8988T (cell line): ENCODE results near the gene DYNLT4.
"Not testable (repeated sequence)": the region's sequence is repeated elsewhere in the genome, so short reads cannot be mapped to it uniquely, and the experiment has no call there.

ENCODE experiments used
- DNase-seq: peaks from one replicate; pipeline ENCODE4 v3.0.0; 2011

The DYNLT4 gene, protein sequence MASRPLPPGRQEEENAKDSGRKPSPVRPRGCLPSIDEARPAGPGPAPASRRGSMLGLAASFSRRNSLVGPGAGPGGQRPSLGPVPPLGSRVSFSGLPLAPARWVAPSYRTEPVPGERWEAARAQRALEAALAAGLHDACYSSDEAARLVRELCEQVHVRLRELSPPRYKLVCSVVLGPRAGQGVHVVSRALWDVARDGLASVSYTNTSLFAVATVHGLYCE

DNA sequence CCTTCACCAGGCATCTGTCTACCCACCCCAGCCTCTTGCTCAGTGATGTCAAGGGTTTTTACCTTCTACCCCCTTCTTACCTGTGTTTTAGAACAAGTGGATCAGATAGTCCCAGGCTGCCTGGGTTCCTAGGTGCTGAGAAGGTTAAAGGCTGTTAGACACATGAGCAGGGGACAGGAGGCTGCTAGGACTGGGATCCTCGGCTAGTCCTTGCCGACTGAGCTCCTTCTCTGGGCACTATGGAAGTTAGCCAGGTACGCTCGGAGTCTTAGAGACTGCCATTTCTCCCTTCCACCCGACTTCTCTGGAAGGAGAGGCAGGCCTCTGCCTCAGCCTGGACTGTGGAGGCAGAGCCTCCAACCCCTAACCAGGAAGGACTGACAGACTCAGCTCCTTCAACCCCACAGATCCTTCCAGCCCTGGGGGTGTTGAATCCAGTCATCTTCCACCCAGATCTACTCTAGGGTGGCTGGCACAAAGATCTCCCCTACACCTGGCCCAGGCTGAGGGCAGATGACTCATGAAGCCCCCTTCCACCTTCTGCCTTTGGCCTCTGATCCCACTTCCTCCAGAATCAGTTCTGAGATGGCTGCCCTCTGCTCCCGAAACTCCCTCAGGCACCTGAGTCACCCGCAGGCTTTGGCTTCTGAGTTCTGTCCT lies at the start of gene DYNLT4:
DYNLT4 (minus strand) TSS at position 648 of the 660 bp plus-strand sequence. CDS start 683 bp downstream, outside the sequence.
- no peak for DNase-seq

DNA sequence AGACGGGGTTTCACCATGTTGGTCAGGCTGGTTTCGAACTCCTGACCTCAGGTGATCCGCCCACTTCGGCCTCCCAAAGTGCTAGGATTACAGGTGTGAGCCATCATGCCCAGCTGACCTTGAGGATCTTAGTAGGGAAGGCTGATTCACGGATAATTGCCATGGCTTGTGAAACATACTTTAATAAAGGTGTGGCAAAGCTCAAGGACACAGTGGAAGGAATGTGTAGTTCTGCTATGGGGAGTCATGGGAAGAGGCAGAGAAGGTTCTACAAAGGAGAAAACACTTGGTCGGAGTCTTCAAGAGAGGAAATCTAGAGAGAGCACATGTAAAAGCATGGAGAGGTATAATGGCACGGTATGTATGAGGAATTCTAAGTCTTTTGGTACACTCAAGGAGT lies 48.6 kb upstream of the DYNLT4 start:
- DNase-seq: no peak

DNA sequence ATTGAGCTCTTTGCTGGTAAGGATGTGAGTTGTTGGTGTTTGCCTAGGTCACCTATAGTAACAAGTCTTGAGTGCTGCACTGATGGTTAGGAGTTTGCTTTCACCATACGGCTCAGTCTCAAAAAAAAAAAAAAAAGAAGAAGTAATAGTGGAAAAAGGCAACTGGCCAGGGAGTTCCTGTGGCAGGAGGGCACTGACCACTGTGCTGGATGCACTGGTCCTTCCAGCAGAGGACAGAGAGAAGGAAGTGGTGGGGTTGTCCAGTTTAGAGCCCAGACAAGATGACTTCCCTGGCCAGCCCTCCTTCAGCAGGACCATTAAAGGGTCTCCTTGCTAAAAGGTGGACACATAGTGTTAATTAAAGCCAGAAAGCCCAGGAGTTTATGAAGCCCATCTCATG lies 47.8 kb upstream of the DYNLT4 start:
- no peak for DNase-seq

DNA sequence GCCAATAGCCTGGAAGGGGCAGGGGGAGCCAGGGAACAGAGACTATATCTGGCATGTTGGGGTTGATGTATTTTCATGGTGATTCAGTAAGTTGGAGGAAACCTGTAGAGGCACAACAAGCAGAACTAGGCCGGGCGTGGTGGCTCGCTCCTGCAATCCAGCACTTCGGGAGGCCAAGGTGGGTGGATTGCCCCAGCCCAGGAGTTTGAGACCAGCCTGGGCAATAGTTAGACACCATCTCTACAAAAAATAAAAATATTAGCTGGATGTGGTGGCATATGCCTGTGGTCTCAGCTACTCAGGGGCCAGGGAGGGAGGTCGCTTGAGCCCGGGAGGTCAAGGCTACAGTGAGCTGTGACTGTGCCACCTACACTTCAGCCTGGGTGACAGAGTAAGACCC lies 46.0 kb upstream of the DYNLT4 start:
- no peak for DNase-seq

DNA sequence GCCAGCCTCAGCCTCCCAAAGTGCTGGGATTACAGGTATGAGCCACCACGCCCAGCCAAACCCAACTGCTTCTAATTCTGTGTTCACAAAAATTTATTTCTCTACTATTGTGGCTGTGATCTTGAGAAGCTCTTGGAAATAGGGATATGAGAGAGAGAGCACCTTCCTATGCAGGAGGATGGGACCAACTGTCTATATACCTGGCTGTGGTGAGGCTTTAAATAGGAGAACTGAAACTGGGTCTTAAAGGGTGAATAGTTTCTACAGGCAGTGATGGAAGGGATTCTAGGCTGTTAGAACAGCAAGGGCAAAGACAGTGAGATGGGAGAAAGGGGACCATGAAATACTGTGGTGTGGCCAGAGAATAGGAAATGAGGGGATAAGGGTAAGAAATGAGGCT lies 44.2 kb upstream of the DYNLT4 start:
- no peak for DNase-seq

DNA sequence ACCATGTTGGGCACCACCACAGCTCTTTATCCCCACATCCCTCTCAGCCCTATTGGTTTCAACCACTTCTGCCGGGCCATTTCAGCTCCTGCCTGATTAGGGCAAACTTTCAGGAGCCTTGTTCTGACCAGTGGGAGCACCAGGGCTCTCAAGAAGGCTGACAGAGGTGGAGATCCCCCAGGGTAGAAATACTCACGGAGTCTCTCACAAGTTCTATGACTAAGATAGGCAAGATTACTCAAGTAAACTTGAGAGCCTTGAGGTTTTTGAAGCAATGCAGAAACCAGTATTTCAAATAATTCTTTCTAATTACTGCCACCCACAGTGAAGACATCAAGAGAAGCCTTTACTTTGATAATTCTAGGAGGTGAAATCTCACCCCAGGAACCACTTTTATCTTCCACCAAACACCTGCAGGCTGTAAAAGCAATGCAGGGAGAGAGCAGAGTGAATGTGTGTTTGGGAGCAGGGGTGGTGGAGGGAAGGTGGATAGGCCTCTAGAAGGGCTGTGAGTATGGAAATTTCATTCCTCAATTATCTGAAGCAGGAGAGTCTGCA lies 42.5 kb upstream of the DYNLT4 start:
- DNase-seq: no peak

DNA sequence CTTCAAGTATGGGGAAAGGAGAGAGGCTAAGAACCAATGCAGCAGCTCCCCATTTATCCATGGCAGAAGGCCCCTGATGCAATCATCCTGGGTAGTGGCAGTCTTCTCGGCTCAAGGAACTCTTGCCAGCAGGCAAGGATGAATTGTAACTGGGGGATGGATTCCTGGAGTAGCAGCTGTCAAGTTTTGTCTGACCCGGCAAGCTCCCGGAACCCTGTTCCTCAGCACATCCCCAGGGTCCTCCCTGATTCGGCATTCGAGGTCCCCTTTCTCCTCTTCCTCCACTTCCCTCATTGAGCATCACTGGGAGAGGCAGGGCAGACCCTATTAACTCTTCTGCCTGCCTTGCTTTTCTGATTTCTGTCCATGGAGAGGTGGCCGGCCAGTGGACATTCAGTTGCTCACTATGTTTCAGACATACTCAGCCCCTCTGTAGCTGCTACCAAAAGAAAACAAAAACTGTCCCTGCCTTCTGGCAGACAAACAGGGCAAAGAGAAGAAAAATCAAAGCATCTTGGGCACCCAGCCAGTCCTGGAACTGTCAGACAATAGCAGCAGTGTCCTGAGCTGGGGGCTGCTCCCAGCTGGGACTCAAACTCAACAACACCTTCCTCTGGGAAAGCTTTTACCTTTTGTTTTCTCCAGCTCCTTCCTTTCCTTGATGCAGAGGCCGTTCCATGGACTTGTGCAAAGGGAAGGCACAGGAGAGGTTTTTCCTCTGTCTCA lies 41.5 kb upstream of the DYNLT4 start:
- no peak for DNase-seq

DNA sequence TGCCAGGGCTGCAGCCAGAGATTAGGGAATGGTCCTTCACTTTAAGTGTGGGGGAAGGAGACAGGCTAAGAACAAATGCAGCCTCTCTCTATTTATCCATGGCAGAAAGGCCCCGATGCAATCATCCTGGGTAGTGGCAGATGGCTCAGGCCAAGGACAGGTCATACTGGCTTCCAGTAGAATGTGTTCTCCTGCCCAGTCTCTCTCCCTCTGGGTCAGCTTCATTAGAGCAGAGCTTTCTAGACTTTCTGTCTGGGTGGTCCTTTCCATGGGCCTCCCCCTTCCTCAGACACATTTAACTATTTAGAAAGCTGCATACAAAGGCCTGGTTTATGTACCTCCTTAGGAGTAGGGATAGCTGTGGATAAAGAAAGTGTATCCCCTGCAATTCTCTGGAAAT lies 40.7 kb upstream of the DYNLT4 start:
- no peak for DNase-seq

DNA sequence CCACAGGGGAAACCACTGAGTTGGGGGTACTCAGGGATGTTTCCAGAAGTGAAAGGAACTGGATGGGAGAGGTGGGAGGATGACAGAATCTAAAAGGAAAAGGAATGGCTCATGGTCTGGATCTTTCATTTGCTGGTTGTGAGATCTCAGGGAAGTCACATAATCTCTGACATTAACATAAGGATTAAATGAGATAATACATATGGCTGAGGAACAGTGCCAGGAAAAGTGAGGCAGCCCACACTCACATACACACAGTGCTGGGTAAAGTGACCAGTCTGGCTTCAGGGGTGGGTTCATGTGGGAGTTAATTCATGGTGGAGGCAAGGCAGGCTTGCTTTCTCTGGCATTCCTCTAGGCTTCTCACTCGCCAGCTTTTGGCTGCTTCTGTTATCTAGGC lies 39.8 kb upstream of the DYNLT4 start:
- DNase-seq: no peak

DNA sequence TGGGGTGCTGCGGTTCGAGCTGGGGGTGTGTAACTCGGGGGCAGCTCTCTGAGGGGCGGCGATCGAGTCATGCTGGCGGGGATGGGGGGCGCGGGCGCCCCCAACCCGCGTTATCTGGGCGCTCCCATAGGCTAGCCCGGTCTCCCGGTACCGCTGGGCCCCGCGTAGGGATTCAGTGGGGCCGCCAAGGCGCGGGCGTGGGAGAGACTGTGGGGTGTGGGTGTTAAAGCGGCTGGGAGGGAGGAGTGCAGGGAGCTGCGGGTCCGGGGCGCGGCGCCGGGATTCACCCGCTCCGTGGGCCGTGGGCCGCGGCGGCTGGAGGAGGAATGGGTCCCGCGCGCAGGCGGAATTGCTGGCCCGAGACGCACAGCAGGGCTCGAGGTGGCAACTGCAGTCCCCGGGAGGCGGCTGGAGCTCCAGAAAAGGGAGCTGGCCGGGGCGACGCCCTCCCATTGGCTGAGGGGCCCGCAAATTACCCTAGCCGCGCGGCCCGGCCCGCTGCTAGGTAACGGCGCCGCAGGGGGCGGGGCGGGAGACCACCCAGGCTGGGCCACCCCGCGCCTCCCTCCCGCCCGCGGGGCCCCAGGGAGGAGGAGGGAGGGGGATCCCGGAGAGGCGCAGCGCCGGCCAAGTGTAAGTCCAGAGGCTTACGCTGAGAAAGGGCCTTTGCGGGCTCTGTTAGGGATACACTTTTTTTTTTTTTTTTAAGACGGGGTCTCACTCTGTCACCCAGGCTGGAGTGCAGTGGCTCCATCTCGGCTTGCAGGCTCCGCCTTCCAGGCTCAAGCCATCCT lies 35.9 kb upstream of the DYNLT4 start, which contains the start of gene PTCH2:
PTCH2 (minus strand) TSS at position 392 of the 794 bp plus-strand sequence; CDS start at position 71, 321 bp downstream.
- peak; percentile 66 for DNase-seq

DNA sequence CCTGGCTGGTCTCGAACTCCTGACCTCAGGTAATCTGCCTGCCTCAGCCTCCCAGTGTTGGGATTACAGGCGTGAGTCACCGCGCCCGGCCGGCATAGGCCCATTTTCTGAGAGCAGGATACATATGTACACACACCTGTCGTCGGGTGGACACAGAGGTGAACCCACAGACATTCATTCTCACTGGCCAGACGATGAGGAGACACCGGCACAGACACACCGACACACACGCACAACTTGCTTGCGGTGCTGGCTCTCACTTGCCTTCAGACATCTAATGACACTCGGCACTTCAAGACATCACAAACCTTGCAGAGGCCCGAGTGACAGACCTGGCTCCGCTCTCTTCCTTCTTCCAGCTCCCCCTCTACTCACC lies 35.3 kb upstream of the DYNLT4 start:
- DNase-seq: no peak

DNA sequence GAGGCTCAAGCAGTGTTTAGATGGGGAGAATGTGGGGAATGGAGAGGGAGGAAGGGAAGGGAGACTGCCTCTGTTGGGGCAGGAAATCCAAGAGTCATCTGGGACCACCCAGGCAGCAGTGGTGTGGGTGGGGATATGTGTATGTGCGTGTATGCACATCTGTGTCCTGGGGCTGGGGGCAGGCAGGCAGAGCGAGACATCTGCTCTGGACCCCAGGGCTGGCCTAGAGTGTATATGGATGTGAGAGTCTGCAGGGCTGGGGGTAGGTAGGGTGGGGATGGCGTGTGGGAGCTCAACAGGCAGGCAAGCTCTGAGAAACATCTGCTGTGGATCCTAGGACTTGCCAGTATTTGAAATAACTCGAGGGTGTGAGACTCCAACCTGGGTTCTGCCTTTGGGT lies 32.4 kb upstream of the DYNLT4 start:
- DNase-seq: no peak

DNA sequence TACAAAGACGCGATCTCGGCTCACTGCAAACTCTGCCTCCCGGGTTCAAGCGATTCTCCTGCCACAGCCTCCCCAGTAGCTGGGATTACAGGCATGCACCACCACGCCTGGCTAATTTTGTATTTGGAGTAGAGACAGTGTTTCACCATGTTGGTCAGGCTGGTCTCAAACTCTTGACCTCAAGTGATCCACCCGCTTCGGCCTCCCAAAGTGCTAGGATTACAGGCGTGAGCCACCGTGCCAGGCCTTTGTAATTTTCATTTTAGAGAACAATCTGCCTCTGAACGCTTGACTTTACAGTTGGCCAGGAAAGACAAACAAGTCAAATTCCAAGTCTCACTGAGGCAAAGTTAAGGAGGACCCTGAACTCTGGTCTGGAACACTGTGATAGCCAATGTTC lies 31.1 kb upstream of the DYNLT4 start:
- DNase-seq: not testable (repeated sequence)

DNA sequence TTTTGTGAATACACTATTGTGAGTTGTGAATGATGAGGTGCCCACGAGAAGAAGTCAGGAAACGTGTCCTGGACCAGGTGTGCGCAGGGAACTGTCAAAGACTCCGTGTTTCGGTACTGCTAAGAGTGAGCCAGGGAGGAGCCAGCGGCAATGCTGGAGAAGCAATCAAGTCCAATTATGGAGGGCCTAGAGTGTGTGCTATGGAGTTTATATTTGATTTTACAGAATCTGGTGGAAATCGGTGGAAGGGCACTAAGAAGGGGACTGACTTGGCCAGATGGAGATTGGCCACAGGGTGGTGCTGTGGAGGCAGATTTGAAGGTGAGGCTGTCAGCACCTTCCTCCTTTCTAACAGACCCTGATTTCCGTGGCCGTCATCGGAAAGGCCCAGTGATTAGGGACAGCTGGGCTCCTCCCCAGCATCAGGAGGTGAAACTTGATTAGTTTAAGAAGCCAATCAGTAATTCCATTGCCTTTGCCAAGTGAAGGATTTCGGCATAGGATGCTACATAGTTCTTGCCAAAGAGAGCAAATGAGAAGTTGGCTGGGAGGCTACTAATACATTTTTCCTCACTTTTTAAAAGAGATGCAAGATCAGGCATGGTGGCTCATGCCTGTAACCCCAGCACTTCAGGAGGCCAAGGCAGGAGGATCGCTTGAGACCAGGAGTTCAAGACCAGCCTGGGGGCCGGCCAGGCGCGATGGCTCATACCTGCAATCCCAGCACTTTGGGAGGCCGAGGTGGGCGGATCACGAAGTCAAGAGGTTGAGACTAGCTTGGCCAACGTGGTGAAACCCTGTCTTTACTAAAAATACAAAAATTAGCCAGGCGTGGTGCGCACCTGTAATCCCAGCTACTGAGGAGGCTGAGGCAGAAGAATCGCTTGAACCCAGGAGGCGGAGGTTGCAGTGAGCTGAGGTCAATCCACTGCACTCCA lies 28.9 kb upstream of the DYNLT4 start:
- DNase-seq: no peak

DNA sequence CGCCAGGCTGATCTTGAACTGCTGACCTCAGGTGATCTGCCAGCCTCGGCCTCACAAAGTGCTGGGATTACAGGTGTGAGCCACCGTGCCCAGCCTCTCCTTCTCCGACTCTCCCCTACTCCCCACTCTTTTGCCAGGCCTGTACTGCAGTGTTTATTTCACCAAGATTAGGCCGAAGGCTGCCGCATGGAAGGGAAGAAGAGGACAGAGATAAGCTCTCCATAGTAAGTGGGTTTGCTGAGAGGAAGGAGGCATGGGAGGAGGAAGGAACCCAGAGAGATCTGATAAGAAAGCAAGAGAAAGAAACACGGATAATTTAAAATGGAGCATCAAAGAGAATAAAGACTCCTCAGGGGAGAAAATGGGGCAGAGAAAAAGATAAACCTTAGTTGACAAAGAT lies 27.2 kb upstream of the DYNLT4 start:
- no peak for DNase-seq

DNA sequence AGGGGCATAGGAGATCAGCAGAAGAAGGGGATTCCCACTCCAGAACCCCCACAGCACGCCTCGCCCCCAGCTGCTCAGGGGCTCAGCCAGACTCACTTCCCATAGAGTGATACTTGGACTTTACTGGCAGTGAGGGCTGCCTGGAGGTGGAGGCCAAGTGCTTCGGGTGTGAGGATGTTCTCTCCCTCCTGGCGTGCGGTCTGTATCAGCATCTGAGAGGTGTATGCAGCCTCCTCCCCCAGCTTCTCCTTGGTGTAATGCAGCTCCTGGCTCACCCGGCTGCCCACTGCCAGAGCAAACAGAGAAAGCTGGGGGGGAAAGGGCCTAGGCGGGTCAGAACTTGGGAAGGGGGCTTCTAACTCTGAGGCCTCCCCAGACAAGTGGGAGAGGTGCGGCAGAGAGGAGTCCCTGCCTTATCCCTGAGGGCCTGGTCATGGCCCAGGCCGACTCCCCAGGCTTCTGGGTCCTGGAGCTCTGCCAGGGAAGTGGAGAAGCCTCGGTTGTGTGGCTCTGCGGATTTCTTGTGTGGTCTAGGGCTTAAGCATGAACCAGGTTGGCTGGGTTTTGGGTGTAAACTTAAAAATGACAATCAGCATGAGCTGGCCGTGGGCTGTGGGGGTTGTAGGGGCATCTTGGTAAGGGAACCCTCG lies 25.0 kb upstream of the DYNLT4 start:
- no peak for DNase-seq

DNA sequence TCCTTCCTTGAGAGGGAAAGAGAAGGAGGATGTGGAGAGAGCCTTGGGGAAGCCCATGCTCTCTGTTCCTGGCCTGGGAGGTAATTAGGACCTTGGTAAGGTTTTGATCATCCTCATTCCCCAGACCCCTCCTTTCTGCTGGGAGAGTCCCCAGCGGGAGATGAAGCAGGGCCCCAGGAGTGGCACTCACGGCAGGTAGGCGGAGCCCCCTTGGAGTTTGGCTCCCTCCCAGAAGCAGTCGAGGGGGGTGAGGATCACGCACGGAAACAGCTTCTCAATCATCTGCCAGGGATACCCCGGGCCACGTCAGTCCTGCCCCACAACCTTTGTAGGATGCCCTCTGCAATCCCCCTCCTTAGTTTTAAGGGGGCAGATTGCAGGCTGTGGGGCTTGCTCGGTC lies 24.4 kb upstream of the DYNLT4 start:
- no peak for DNase-seq

DNA sequence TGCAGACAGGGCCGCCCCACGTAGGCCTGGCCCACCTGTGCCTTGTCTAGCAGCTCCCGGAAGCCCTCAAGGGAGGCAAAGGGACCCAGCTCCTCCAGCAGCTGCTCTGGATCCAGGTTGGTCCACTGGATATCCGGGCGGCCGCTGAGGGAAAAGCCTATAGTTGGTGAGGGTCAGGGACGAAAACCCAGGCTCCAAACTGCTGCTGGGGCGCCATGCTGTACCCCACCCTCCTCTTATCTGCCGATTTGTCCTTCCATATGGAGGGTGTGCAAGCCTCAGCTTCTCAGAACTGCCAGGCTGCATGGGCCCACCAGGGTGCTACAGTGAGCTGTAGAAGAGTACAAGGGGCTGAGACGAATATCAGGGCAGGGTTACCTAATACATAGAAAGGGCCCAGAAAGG lies 23.8 kb upstream of the DYNLT4 start:
- DNase-seq: no peak

DNA sequence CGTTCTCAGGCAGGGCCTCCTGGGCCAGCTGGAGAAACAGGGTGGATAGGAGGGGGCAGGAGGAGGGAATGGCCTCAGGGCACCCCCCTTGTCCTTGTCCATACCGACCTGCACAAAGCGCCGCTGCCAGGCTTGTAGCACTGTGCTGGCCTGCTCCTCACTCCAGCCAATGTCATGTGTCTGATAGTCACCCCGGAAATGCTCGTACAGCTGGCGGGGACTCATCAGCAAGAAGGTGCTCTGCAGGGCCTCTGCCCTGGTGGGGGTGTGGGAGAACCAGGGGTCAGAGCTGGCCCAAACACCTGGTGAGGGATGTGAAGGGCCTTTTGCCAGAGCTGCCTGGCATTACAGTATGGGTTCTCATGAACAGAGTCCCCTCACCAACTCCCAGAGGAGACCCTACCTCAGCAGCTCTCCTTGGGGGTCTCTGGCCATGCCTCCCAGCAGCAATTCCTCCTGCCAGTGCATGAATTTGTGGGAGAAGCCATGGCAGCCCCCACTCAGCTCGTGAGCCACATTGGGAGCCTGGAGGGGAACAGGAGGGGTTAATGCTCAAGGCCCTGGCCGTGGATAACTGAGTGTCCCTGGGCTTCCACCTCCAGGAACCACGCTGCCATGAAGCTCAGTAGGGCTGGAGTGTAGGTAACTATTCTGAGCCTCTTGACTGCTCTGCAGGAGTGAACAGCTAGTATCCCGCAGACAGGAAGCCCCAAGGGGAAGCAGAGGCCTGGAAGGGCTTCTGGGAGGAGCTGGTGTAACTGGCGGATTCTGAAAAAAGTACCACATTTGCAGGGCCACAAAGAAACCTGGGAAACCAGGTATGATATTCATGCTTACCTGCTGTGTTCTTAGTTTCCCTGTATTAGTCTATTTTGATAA lies 22.6 kb upstream of the DYNLT4 start:
- DNase-seq: no peak

DNA sequence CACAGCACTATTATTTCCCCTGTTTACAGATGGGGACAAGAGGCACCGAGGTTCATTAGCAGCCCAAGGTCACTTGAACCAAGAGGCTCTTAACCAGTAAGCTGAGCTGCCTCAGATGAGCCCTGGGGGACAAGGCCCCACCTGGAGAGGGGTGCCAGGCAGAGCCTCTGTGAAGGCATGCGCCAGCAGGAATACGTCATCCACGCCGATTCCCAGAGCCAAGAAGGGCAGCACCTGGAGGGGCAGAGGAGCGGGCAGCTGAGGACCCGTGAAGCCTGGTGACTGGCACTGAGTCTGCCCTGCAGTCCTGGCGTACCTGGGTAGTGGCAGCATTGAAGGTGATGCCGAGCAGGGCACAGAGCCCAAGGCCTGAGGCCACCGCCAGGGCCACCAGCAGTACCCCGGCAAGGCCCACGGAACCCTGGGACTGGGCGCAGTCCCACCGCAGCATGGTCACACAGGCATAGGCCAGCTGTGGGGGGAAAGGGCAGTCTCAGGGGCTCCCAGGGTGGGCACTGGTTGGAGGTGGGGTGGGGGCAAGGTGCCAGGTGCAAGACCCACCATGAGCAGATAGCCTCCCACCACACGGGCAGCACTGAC lies 21.8 kb upstream of the DYNLT4 start:
- no peak for DNase-seq
